ENCODE results near the gene TAB2. TPM values are rescaled to one million over a fixed set of nuclear protein-coding genes. Genes with fewer than 3 reads are reported as not detected.

Gene TAB2
- total and polyA plus RNA-seq, 2 experiments from 2014 or later: 13.8 to 39.0 TPM

- Histone ChIP-seq H3K4me3 (no peak overlapping the region), H3K4me1 (ENCODE audit: low read depth) (peaks cover 35% of the 10 kb centered on the region), H3K36me3 (no peaks in the 10 kb centered on the region), H3K27ac (peak overlapping the region; percentile 58), H3K9me3 (ENCODE audit: low read depth) (no peaks in the 10 kb centered on the region), H3K27me3 (no peaks in the 10 kb centered on the region)
- peak in 1 of 2 donors; percentile 30 for DNase-seq (ENCODE audit: low read depth in 1 of 2, low spot score in 1 of 2)
- TF ChIP-seq CTCF (IDR thresholded peaks at IDR 0.05; ENCODE audit: low read depth, low read length): no peak
These were observed 47.0 kb downstream of the TAB2 start for GRCh38 chr6:149364557-149364956.

- no peak for TF ChIP-seq CTCF (IDR thresholded peaks at IDR 0.05; ENCODE audit: low read depth, low read length)
These were observed 47.7 kb downstream of the TAB2 start for GRCh38 chr6:149365197-149365596.

GRCh38 chr6:149366267-149366921 is 48.9 kb downstream of the TAB2 start:
- Histone ChIP-seq H3K4me3 (no peak overlapping the region), H3K36me3 (no peaks in the 10 kb centered on the region), H3K4me1 (ENCODE audit: low read depth) (peaks cover 35% of the 10 kb centered on the region), H3K27ac (no peak overlapping the region), H3K9me3 (ENCODE audit: low read depth) (no peaks in the 10 kb centered on the region), H3K27me3 (no peaks in the 10 kb centered on the region)
- TF ChIP-seq CTCF (IDR thresholded peaks at IDR 0.05; ENCODE audit: low read depth, low read length): no peak
- no peak for DNase-seq (ENCODE audit: low read depth in 1 of 2, low spot score in 1 of 2)

More at GRCh38 chr6:149365197-149365596, 47.7 kb downstream of the TAB2 start:
- H3K4me3 ChIP-seq: no peak overlapping the region
- no peak for DNase-seq (ENCODE audit: low read depth in 1 of 2, low spot score in 1 of 2)
- H3K36me3 ChIP-seq: no peaks in the 10 kb centered on the region
- H3K27me3 ChIP-seq: no peaks in the 10 kb centered on the region
- H3K27ac ChIP-seq: no peak overlapping the region
- H3K9me3 ChIP-seq (ENCODE audit: low read depth): no peaks in the 10 kb centered on the region
- H3K4me1 ChIP-seq (ENCODE audit: low read depth): peaks cover 35% of the 10 kb centered on the region

GRCh38 chr6:149368065-149368464 is 50.6 kb downstream of the TAB2 start:
- Histone ChIP-seq H3K27me3 (no peaks in the 10 kb centered on the region), H3K27ac (no peak overlapping the region), H3K36me3 (no peaks in the 10 kb centered on the region), H3K9me3 (ENCODE audit: low read depth) (no peaks in the 10 kb centered on the region), H3K4me3 (no peak overlapping the region), H3K4me1 (ENCODE audit: low read depth) (peaks cover 35% of the 10 kb centered on the region)
- TF ChIP-seq CTCF (IDR thresholded peaks at IDR 0.05; ENCODE audit: low read depth, low read length): no peak
- no peak for DNase-seq (ENCODE audit: low read depth in 1 of 2, low spot score in 1 of 2)

- peaks cover 12% of the 10 kb centered on the region for H3K4me1 ChIP-seq (ENCODE audit: low read depth)
- no peak overlapping the region for H3K4me3 ChIP-seq
- no peaks in the 10 kb centered on the region for H3K9me3 ChIP-seq (ENCODE audit: low read depth)
- DNase-seq (ENCODE audit: low read depth in 1 of 2, low spot score in 1 of 2): peak in 1 of 2 donors; percentile 21
- TF ChIP-seq CTCF (IDR thresholded peaks at IDR 0.05; ENCODE audit: low read depth, low read length): no peak
- H3K27ac ChIP-seq: peak overlapping the region; percentile 44
- H3K36me3 ChIP-seq: no peaks in the 10 kb centered on the region
- no peaks in the 10 kb centered on the region for H3K27me3 ChIP-seq
These were observed 53.6 kb downstream of the TAB2 start for GRCh38 chr6:149371154-149371553.
